ENCODE data around the gene GRIN2D.

The GRIN2D gene

DNA sequence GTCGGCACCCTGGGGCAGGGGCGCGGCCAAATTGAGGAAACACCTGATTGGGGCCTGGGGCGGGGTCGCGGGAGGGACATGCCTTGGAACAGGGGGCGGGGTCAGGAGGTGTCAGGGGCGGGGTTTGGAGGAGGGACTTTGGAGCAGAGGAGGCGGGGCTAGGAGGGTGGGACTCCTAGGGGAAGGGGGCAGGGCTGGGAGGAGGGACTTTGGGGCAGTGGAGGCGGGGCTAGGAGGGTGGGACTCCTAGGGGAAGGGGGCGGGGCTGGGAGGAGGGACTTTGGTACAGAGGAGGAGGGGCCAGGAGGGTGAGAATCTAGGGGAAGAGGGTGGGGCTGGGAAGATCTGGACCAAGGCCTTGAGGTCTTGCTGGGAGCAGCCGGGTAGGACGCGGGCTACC is 21.9 kb downstream of the GRIN2D start:
- H3K9me3 ChIP-seq (ENCODE audit: insufficient read depth, low read depth, low read length), result peaks cover 2% of the 10 kb centered on the region
- no CpG with 5 or more reads among the region's 14 CpGs for WGBS (ENCODE audit: extremely low coverage, insufficient coverage, insufficient read length)
- no peak overlapping the region for H3K4ac ChIP-seq (ENCODE audit: low read depth, low read length)

DNA sequence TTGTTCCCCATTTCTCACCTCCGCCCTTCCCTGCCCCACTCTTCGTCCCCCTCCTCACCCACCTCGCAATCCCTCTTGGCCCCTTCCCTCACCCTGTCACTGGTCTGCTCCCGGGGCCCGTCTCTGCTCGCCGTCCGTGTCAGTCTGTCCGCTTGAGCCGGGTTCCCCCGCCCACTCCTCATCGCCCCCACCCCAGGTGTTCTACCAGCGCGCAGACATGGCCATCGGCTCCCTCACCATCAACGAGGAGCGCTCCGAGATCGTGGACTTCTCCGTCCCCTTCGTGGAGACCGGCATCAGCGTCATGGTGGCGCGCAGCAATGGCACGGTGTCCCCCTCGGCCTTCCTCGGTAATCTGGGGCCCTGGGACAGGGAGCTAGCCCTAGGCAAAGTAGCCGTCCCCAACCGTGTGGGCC is 22.3 kb downstream of the GRIN2D start:
- no peak overlapping the region for H3K23ac ChIP-seq (ENCODE audit: low read length)
- no peak overlapping the region for H2BK5ac ChIP-seq (ENCODE audit: low read depth, low read length, poor library complexity)
- no peak overlapping the region for H3K9ac ChIP-seq (ENCODE audit: low read length)
- H3K4me1 ChIP-seq (ENCODE audit: control insufficient read depth in 1 of 2, insufficient read depth in 2 of 2, low read length in 2 of 2), result peaks cover 0 to 2% of the 10 kb centered on the region in 2 experiments
- H3K9me3 ChIP-seq (ENCODE audit: insufficient read depth, low read depth, low read length), result peaks cover 2% of the 10 kb centered on the region
- no peak overlapping the region for H3K27ac ChIP-seq (ENCODE audit: low read depth, low read length)
- H3K4ac ChIP-seq (ENCODE audit: low read depth, low read length), result no peak overlapping the region
- no peak for DNase-seq
- no peak overlapping the region for H3K4me2 ChIP-seq (ENCODE audit: low read length)
- H3K27me3 ChIP-seq (ENCODE audit: insufficient read depth, low read length), result no peaks in the 10 kb centered on the region
- no peak overlapping the region for H2AFZ ChIP-seq (ENCODE audit: insufficient read depth, low read length, poor library complexity)
- H2BK12ac ChIP-seq (ENCODE audit: low read length), result no peak overlapping the region
- no peak overlapping the region for H2BK120ac ChIP-seq (ENCODE audit: insufficient read depth, low read length, poor library complexity)
- no peaks in the 10 kb centered on the region for H3K79me2 ChIP-seq (ENCODE audit: control insufficient read depth, insufficient read depth, low read length, poor library complexity)
- no peak overlapping the region for H3K14ac ChIP-seq (ENCODE audit: low read length)
- H3K79me1 ChIP-seq (ENCODE audit: low read length), result no peaks in the 10 kb centered on the region
- no peak overlapping the region for H3K18ac ChIP-seq (ENCODE audit: low read length)
- H3K4me3 ChIP-seq (ENCODE audit: low read depth, low read length), result no peak overlapping the region
- no peak overlapping the region for H4K8ac ChIP-seq (ENCODE audit: low read depth, low read length)
- WGBS (ENCODE audit: extremely low coverage, insufficient coverage, insufficient read length), result 100% methylated on average over 3 of the region's 30 CpGs
- H2AK5ac ChIP-seq (ENCODE audit: low read length), result no peak overlapping the region
- H4K91ac ChIP-seq (ENCODE audit: low read depth, low read length), result no peak overlapping the region
- H4K12ac ChIP-seq (ENCODE audit: low read depth, low read length), result no peak overlapping the region
- no peaks in the 10 kb centered on the region for H3K36me3 ChIP-seq (ENCODE audit: control insufficient read depth in 1 of 2, insufficient read depth in 2 of 2, low read length in 2 of 2)

More for the DNA sequence above, 21.9 kb downstream of the GRIN2D start:
- Histone ChIP-seq H3K27ac (ENCODE audit: low read depth, low read length) (no peak overlapping the region), H2BK120ac (ENCODE audit: insufficient read depth, low read length, poor library complexity) (no peak overlapping the region), H3K18ac (ENCODE audit: low read length) (no peak overlapping the region), H3K79me1 (ENCODE audit: low read length) (no peaks in the 10 kb centered on the region), H3K79me2 (ENCODE audit: control insufficient read depth, insufficient read depth, low read length, poor library complexity) (no peaks in the 10 kb centered on the region), H2BK5ac (ENCODE audit: low read depth, low read length, poor library complexity) (no peak overlapping the region), H4K12ac (ENCODE audit: low read depth, low read length) (no peak overlapping the region), H3K4me3 (ENCODE audit: low read depth, low read length) (no peak overlapping the region), H3K9ac (ENCODE audit: low read length) (no peak overlapping the region), H2BK12ac (ENCODE audit: low read length) (no peak overlapping the region), H3K4me2 (ENCODE audit: low read length) (no peak overlapping the region), H3K36me3 (ENCODE audit: control insufficient read depth in 1 of 2, insufficient read depth in 2 of 2, low read length in 2 of 2) (no peaks in the 10 kb centered on the region), H3K4me1 (ENCODE audit: control insufficient read depth in 1 of 2, insufficient read depth in 2 of 2, low read length in 2 of 2) (peaks cover 0 to 2% of the 10 kb centered on the region in 2 experiments), H4K8ac (ENCODE audit: low read depth, low read length) (no peak overlapping the region), H2AK5ac (ENCODE audit: low read length) (no peak overlapping the region), H3K14ac (ENCODE audit: low read length) (no peak overlapping the region), H2AFZ (ENCODE audit: insufficient read depth, low read length, poor library complexity) (no peak overlapping the region), H3K27me3 (ENCODE audit: insufficient read depth, low read length) (no peaks in the 10 kb centered on the region), H4K91ac (ENCODE audit: low read depth, low read length) (no peak overlapping the region), H3K23ac (ENCODE audit: low read length) (no peak overlapping the region)
- peak; percentile 70 to 75 for DNase-seq

DNA sequence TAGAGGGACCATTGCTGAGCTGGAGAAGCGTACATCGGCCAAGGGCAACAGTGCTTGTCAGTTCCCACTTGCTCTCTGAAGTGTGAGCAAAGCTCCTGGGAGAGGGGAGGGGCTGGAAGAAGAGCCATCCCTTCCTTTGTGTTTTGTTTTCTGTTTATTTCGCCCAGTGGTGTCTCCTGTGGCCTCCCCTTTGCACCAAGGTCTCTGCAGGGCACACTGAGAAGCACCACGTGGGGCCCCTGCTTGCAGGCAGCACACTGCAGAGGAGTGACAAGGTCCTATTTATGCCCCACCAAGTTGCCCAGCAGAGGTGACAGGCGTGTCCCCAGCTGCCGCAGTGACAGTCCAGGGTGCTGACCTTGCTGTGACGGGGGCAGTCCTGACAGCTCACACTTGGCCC is 24.0 kb downstream of the GRIN2D start:
- Histone ChIP-seq H2BK120ac (ENCODE audit: insufficient read depth, low read length, poor library complexity) (no peak overlapping the region), H2BK5ac (ENCODE audit: low read depth, low read length, poor library complexity) (no peak overlapping the region), H3K9me3 (ENCODE audit: insufficient read depth, low read depth, low read length) (peaks cover 4% of the 10 kb centered on the region), H3K4ac (ENCODE audit: low read depth, low read length) (no peak overlapping the region), H3K14ac (ENCODE audit: low read length) (no peak overlapping the region), H3K36me3 (ENCODE audit: control insufficient read depth in 1 of 2, insufficient read depth in 2 of 2, low read length in 2 of 2) (no peaks in the 10 kb centered on the region), H3K23ac (ENCODE audit: low read length) (no peak overlapping the region), H3K27me3 (ENCODE audit: insufficient read depth, low read length) (no peaks in the 10 kb centered on the region), H4K91ac (ENCODE audit: low read depth, low read length) (no peak overlapping the region), H3K18ac (ENCODE audit: low read length) (no peak overlapping the region), H4K8ac (ENCODE audit: low read depth, low read length) (no peak overlapping the region), H3K4me1 (ENCODE audit: control insufficient read depth in 1 of 2, insufficient read depth in 2 of 2, low read length in 2 of 2) (peaks cover 0 to 2% of the 10 kb centered on the region in 2 experiments), H3K4me2 (ENCODE audit: low read length) (no peak overlapping the region), H3K79me1 (ENCODE audit: low read length) (no peaks in the 10 kb centered on the region), H2AFZ (ENCODE audit: insufficient read depth, low read length, poor library complexity) (no peak overlapping the region), H2AK5ac (ENCODE audit: low read length) (no peak overlapping the region), H3K4me3 (ENCODE audit: low read depth, low read length) (no peak overlapping the region), H2BK12ac (ENCODE audit: low read length) (no peak overlapping the region), H3K9ac (ENCODE audit: low read length) (no peak overlapping the region), H3K79me2 (ENCODE audit: control insufficient read depth, insufficient read depth, low read length, poor library complexity) (no peaks in the 10 kb centered on the region), H3K27ac (ENCODE audit: low read depth, low read length) (no peak overlapping the region), H4K12ac (ENCODE audit: low read depth, low read length) (no peak overlapping the region)
- no peak for DNase-seq
- no CpG with 5 or more reads among the region's 7 CpGs for WGBS (ENCODE audit: extremely low coverage, insufficient coverage, insufficient read length)

DNA sequence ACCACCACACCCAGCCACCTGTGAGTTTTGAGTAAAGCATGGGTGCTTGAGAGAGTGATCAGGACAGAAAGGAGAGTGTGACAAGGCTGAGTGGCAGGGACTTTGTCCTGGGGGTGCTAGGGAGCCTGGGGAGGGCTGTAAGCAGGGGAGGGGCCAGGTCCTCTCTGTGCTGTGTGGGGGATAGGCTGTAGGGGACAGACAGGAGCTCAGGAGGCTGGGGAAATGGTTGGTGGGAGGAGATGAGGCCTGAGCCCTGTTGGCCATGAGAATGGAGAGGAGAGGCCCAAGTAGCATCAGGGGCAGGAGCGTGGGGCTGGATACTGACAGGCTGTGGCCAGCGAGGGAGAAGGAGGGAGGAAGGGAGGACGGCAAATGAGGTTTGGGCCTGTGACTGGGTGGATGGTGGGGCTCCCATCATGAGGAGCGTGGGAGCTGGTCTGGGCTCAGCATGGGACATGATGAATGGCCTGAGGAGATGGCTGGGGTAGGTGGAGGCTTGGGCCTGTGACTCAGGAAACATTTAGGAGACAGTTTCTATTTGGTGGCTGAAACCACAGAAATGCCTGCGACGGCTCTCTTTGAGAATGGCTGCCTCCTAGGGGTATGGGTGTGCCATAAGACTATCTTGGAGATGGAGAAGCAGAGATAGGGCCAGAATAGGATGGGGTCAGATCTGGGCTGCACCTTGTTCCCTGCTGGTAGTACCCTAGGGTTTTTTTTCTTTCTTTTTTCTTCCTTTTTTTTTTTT is 25.0 kb downstream of the GRIN2D start:
- H3K27me3 ChIP-seq (ENCODE audit: insufficient read depth, low read length), result no peaks in the 10 kb centered on the region
- H2BK5ac ChIP-seq (ENCODE audit: low read depth, low read length, poor library complexity), result no peak overlapping the region
- H3K23ac ChIP-seq (ENCODE audit: low read length), result no peak overlapping the region
- H2AFZ ChIP-seq (ENCODE audit: insufficient read depth, low read length, poor library complexity), result no peak overlapping the region
- no CpG with 5 or more reads among the region's 6 CpGs for WGBS (ENCODE audit: extremely low coverage, insufficient coverage, insufficient read length)
- H4K12ac ChIP-seq (ENCODE audit: low read depth, low read length), result no peak overlapping the region
- H3K4ac ChIP-seq (ENCODE audit: low read depth, low read length), result no peak overlapping the region
- H3K79me1 ChIP-seq (ENCODE audit: low read length), result no peaks in the 10 kb centered on the region
- H3K4me2 ChIP-seq (ENCODE audit: low read length), result no peak overlapping the region
- no peak overlapping the region for H3K27ac ChIP-seq (ENCODE audit: low read depth, low read length)
- no peak overlapping the region for H3K4me3 ChIP-seq (ENCODE audit: low read depth, low read length)
- H2AK5ac ChIP-seq (ENCODE audit: low read length), result no peak overlapping the region
- H3K36me3 ChIP-seq (ENCODE audit: control insufficient read depth in 1 of 2, insufficient read depth in 2 of 2, low read length in 2 of 2), result no peaks in the 10 kb centered on the region
- H3K9ac ChIP-seq (ENCODE audit: low read length), result no peak overlapping the region
- H3K18ac ChIP-seq (ENCODE audit: low read length), result no peak overlapping the region
- peaks cover 0 to 2% of the 10 kb centered on the region in 2 experiments for H3K4me1 ChIP-seq (ENCODE audit: control insufficient read depth in 1 of 2, insufficient read depth in 2 of 2, low read length in 2 of 2)
- no peak overlapping the region for H2BK12ac ChIP-seq (ENCODE audit: low read length)
- peak in 1 of 2 donors; percentile 28 for DNase-seq
- H3K14ac ChIP-seq (ENCODE audit: low read length), result no peak overlapping the region
- H4K91ac ChIP-seq (ENCODE audit: low read depth, low read length), result no peak overlapping the region
- H3K9me3 ChIP-seq (ENCODE audit: insufficient read depth, low read depth, low read length), result peaks cover 4% of the 10 kb centered on the region
- no peak overlapping the region for H2BK120ac ChIP-seq (ENCODE audit: insufficient read depth, low read length, poor library complexity)
- no peak overlapping the region for H4K8ac ChIP-seq (ENCODE audit: low read depth, low read length)
- no peaks in the 10 kb centered on the region for H3K79me2 ChIP-seq (ENCODE audit: control insufficient read depth, insufficient read depth, low read length, poor library complexity)
